ENCODE results near the gene SMU1.

DNA sequence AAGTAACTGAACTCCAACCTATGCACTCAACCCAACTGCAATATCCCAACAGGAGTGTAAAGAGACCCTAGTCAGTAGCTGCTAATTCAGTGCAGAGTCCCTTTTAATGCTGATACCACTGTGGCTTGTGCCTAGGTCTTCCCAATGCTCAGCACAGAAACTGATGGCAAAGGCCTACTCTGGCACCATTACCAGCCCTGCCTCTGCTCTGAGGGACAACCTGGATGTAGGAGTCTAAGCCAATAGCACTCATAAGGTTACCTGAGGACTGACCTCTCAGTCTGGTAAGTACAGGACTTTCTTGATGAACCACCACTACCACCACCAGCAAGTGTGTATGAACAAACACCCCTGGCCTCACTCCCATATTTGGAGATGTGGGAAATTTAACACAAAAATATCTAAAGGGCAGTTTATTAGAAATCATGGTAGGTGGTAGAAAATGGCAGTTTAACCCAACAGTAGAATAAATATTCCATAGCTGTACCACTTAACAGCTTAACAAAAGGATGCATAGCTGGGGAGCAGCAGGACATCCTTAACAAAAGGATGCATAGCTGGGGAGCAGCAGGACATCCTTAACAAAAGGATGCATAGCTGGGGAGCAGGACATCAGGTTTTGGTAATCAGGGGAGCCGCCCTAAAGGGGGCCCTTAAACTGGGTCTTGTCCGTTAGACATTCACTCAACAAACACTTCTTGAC lies 62.4 kb downstream of the SMU1 start:
- TF ChIP-seq EZH2 (IDR thresholded peaks at IDR 0.05; ENCODE audit: borderline replicate concordance) (no peak), EZH2phosphoT487 (IDR thresholded peaks at IDR 0.05; ENCODE audit: low read depth, severe bottlenecking, unreplicated experiment) (no peak)
- TF ChIP-seq, protein P1, sequence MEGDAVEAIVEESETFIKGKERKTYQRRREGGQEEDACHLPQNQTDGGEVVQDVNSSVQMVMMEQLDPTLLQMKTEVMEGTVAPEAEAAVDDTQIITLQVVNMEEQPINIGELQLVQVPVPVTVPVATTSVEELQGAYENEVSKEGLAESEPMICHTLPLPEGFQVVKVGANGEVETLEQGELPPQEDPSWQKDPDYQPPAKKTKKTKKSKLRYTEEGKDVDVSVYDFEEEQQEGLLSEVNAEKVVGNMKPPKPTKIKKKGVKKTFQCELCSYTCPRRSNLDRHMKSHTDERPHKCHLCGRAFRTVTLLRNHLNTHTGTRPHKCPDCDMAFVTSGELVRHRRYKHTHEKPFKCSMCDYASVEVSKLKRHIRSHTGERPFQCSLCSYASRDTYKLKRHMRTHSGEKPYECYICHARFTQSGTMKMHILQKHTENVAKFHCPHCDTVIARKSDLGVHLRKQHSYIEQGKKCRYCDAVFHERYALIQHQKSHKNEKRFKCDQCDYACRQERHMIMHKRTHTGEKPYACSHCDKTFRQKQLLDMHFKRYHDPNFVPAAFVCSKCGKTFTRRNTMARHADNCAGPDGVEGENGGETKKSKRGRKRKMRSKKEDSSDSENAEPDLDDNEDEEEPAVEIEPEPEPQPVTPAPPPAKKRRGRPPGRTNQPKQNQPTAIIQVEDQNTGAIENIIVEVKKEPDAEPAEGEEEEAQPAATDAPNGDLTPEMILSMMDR (IDR thresholded peaks at IDR 0.05; ENCODE audit: poor library complexity): no peak

All from hepatocyte (in vitro differentiated cells).